ENCODE measurements around the gene BCAS3.
A peak's percentile ranks its signal among the peaks of the same experiment; 100 is the strongest.

BCAS3 gene

DNA sequence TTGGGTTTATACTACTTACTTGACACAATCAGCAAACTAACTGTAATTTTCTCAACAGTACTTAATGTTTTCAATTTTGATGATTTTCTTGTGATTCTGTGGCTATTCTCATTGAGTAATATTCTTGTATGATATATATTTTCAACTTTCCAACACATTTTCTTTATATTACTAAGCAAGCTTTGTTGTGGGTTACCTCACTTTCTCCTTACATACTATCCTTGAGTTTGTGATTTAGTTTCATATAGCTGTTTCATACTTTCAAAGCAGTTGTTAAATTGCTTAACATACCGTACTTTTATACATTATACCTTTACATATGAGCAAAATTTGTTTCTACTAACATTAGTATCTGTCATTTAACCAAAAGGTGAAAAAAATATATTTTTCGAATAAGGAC, 197.1 kb downstream of the BCAS3 start:
- no peak for TF ChIP-seq ZNF274 (IDR thresholded peaks at IDR 0.05; ENCODE audit: low read depth, low read length)
- no peak overlapping the region for H3K4me3 ChIP-seq (ENCODE audit: low read length)

DNA sequence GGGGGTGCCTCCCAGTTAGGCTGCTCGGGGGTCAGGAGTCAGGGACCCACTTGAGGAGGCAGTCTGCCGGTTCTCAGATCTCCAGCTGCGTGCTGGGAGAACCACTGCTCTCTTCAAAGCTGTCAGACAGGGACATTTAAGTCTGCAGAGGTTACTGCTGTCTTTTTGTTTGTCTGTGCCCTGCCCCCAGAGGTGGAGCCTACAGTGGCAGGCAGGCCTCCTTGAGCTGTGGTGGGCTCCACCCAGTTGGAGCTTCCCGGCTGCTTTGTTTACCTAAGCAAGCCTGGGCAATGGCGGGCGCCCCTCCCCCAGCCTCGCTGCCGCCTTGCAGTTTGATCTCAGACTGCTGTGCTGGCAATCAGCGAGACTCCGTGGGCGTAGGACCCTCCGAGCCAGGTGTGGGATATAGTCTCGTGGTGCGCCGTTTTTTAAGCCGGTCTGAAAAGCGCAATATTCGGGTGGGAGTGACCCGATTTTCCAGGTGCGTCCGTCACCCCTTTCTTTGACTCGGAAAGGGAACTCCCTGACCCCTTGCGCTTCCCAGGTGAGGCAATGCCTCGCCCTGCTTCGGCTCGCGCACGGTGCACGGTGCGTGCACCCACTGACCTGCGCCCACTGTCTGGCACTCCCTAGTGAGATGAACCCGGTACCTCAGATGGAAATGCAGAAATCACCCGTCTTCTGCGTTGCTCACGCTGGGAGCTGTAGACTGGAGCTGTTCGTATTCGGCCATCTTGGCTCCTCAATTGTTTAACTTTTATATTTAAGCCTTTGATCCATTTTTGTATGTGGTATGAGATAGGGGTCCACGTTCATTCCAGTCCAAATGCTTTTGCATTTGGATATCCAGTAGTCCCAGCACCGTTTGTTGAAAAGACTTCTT, 209.3 kb downstream of the BCAS3 start:
- H3K4me3 ChIP-seq (ENCODE audit: low read length), result peak overlapping the region; percentile 57

DNA sequence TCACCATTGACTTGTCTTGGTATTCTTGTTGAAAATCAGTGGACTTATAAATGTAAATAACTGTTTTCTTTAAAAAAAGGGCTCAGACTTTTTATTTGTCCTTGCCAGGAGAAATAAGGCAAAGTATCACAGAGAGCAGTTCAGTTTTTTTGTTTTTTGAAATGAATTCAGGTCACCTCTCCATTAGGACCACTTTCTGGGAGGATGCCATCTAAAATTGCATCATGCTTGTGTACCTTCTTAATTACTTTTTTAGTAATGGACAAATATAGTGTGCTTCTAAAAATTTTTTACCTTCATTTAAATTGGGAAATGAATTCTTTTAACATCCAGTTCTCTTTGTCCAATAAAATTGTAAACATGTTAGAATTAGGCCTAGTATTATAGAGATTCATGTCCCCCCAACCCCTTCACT, 210.0 kb downstream of the BCAS3 start:
- H3K4me3 ChIP-seq (ENCODE audit: low read length), result peak overlapping the region; percentile 57; the same call in 1 of the 2 replicates
- no peak for TF ChIP-seq ZNF274 (IDR thresholded peaks at IDR 0.05; ENCODE audit: low read depth, low read length)

DNA sequence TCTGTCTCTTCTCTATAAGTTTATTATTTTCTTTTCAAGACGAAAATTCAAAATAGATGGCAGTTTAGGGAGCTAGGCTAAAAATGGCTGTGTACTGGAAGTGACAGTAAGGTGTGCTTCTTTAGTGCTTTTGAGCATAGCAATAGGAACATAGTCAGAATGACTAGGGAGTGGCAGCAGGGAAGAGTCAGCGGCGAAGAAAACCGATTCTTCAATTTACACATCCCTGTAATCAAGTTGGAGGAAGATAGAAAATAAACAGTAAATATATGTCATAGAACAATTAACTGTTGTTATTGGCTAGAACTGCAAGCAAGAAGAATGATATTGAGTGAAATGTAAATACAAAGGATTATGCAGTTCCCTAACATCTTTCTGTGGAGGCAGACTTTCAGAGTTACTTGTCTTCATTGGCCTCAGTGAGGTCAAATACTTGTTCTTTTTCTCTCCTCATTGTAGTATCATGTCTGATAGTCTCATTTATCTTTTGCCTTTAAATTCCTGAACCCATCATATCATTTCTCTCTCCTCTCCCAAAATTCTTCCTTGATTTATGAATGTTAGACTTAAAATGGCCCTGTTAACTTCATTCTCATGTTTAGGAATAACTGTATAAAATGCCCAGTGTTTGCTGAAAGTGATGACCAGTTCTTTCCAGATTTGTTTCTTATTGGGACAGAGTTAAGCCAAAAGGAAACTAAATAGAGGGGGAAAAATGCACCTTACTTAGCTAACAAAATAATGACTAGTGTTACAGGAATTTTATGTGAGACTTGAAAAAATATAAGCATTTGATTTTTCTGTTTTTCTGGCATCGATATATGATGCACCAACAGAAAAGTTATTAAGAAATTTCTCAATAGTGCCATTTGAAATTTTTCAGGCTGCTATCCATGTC, 211.4 kb downstream of the BCAS3 start:
- no peak overlapping the region for H3K4me3 ChIP-seq (ENCODE audit: low read length)
- TF ChIP-seq ZNF274 (IDR thresholded peaks at IDR 0.05; ENCODE audit: low read depth, low read length), result no peak

GRCh38 chr17:60891149-60891548, 213.5 kb downstream of the BCAS3 start:
- TF ChIP-seq ZNF274 (IDR thresholded peaks at IDR 0.05; ENCODE audit: low read depth, low read length), result no peak
- H3K4me3 ChIP-seq (ENCODE audit: low read length), result no peak overlapping the region

- H3K4me3 ChIP-seq (ENCODE audit: low read length), result no peak overlapping the region
- TF ChIP-seq ZNF274 (IDR thresholded peaks at IDR 0.05; ENCODE audit: low read depth, low read length), result no peak
Measured at GRCh38 chr17:60893475-60893874, 215.8 kb downstream of the BCAS3 start.

DNA sequence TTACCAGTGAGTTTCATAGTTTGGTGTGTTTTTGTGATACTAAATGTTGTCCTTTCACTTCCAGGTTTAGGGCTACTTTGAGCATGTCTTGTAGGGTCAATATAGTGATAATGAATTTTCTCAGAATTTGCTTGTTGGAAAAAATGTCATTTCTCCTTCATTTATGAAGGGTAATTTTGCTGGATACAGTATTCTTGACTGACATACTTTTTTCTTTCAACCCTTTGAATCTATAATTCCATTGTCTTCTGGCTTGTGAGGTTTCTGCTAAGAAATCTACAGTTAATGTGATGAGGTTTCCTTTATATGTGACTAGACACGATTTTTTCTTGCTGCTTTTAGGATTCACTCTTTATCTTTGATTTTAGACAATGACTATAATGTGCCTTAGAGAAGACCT, 219.3 kb downstream of the BCAS3 start:
- no peak for TF ChIP-seq ZNF274 (IDR thresholded peaks at IDR 0.05; ENCODE audit: low read depth, low read length)
- no peak overlapping the region for H3K4me3 ChIP-seq (ENCODE audit: low read length)

DNA sequence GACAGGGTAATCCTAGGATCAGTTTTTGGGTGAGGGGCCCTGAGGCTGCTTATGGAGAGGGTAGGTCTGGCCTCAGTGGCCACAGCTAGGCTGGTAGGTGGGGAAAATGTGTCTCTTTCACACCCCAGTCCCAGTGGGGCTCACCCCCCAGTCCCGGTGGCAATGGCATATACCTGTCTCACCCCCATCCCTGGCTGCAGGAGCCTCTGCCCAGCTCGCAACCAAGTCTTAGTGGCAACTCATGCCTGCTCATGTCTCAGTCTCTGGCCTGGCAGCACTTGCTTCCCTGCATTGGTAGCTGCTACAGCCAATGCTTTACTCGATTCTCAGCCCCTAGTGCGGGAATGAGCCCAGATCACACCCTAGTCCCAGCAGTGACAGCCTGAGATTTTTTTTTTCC, 221.5 kb downstream of the BCAS3 start:
- no peak overlapping the region for H3K4me3 ChIP-seq (ENCODE audit: low read length)
- TF ChIP-seq ZNF274 (IDR thresholded peaks at IDR 0.05; ENCODE audit: low read depth, low read length), result no peak

GRCh38 chr17:60900688-60901087, 223.0 kb downstream of the BCAS3 start:
- no peak for TF ChIP-seq ZNF274 (IDR thresholded peaks at IDR 0.05; ENCODE audit: low read depth, low read length)
- H3K4me3 ChIP-seq (ENCODE audit: low read length), result no peak overlapping the region

DNA sequence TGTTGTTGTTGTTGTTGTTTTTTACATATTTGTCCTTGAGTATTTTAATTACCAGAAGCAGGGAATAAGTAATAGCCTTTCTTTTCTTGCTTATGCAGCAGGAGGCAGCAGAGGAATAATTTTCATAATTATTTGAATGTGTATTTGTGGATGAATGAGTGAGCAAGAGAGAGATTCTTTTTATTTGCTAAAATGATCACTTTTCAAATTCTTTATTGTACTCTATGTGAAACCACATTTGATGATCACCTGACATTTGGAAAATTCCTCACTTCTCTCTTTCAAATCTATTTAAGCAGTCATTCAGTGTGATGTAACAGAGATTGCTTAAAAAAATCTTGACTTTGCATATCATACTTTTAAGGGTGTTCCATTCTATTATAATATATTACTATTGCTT, 223.6 kb downstream of the BCAS3 start:
- TF ChIP-seq ZNF274 (IDR thresholded peaks at IDR 0.05; ENCODE audit: low read depth, low read length), result no peak
- no peak overlapping the region for H3K4me3 ChIP-seq (ENCODE audit: low read length)

- no peak for TF ChIP-seq ZNF274 (IDR thresholded peaks at IDR 0.05; ENCODE audit: low read depth, low read length)
- H3K4me3 ChIP-seq (ENCODE audit: low read length), result no peak overlapping the region
Measured at GRCh38 chr17:60901806-60902205, 224.2 kb downstream of the BCAS3 start.

- H3K4me3 ChIP-seq (ENCODE audit: low read length), result no peak overlapping the region
Measured at GRCh38 chr17:60902399-60902798, 224.7 kb downstream of the BCAS3 start.

GRCh38 chr17:60904582-60904981, 226.9 kb downstream of the BCAS3 start:
- TF ChIP-seq ZNF274 (IDR thresholded peaks at IDR 0.05; ENCODE audit: low read depth, low read length), result no peak
- H3K4me3 ChIP-seq (ENCODE audit: low read length), result no peak overlapping the region

More at GRCh38 chr17:60902399-60902798, 224.7 kb downstream of the BCAS3 start:
- no peak for TF ChIP-seq ZNF274 (IDR thresholded peaks at IDR 0.05; ENCODE audit: low read depth, low read length)

GRCh38 chr17:60905709-60906108, 228.1 kb downstream of the BCAS3 start:
- TF ChIP-seq ZNF274 (IDR thresholded peaks at IDR 0.05; ENCODE audit: low read depth, low read length), result no peak
- H3K4me3 ChIP-seq (ENCODE audit: low read length), result no peak overlapping the region

DNA sequence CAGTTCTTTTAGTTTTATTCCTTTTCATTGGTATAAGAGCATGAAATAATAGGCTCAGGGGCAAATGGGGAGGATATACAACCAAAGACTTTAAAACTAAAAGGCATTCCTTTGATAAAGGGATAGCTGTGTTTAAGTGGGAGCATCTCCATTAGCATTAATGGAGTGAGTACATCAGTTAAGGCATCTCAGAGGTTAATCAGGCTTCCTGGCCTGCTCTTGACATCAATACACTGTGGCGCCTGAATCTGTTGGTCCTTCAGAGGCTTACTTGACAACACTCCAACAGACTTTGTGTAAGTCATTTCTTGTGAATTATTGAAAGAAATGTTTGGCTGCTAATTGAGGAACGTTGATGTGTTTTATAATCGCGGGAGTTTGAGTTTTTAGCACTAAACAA, 230.7 kb downstream of the BCAS3 start:
- TF ChIP-seq ZNF274 (IDR thresholded peaks at IDR 0.05; ENCODE audit: low read depth, low read length), result no peak
- H3K4me3 ChIP-seq (ENCODE audit: low read length), result no peak overlapping the region

Data from GM08714 (cell line).